Measurements from ENCODE around the gene SNAP25.

GRCh38 chr20:10219452-10219791, 792 bp downstream of the SNAP25 start:
- TF ChIP-seq, protein P1, sequence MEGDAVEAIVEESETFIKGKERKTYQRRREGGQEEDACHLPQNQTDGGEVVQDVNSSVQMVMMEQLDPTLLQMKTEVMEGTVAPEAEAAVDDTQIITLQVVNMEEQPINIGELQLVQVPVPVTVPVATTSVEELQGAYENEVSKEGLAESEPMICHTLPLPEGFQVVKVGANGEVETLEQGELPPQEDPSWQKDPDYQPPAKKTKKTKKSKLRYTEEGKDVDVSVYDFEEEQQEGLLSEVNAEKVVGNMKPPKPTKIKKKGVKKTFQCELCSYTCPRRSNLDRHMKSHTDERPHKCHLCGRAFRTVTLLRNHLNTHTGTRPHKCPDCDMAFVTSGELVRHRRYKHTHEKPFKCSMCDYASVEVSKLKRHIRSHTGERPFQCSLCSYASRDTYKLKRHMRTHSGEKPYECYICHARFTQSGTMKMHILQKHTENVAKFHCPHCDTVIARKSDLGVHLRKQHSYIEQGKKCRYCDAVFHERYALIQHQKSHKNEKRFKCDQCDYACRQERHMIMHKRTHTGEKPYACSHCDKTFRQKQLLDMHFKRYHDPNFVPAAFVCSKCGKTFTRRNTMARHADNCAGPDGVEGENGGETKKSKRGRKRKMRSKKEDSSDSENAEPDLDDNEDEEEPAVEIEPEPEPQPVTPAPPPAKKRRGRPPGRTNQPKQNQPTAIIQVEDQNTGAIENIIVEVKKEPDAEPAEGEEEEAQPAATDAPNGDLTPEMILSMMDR (IDR thresholded peaks at IDR 0.05), result no peak
- no peak for TF ChIP-seq EZH2 (IDR thresholded peaks at IDR 0.05; ENCODE audit: borderline replicate concordance, insufficient read depth, low read depth, low read length, poor library complexity, severe bottlenecking)

All from B cell (primary cell).